ENCODE measurements around the gene FCSK. TPM values are rescaled to one million over a fixed set of nuclear protein-coding genes. Genes with fewer than 3 reads are reported as not detected.

FCSK gene
- polyA plus RNA-seq, 1 donor from 2014 or later = 10.7 TPM

- no peak overlapping the region for H2AFZ ChIP-seq (ENCODE audit: low read depth, low read length)
- no peak overlapping the region for H3K4me3 ChIP-seq (ENCODE audit: low read length)
- H3K9me3 ChIP-seq (ENCODE audit: low read length) = no peaks in the 10 kb centered on the region
- H3F3A ChIP-seq (ENCODE audit: insufficient read depth, low read length, poor library complexity, severe bottlenecking) = no peaks in the 10 kb centered on the region
- no peaks in the 10 kb centered on the region for H3K9me2 ChIP-seq (ENCODE audit: insufficient read depth, low read length)
- no peaks in the 10 kb centered on the region for H4K20me1 ChIP-seq (ENCODE audit: insufficient read depth)
- no peak overlapping the region for H3K4me2 ChIP-seq (ENCODE audit: low read length)
- no peak overlapping the region for H3K9ac ChIP-seq (ENCODE audit: low read length)
- no peaks in the 10 kb centered on the region for H3K79me2 ChIP-seq (replicated peaks; ENCODE audit: insufficient read depth, low read length)
- no peaks in the 10 kb centered on the region for H3K27me3 ChIP-seq (ENCODE audit: insufficient read depth, low read depth, low read length)
- no peak overlapping the region for H3K27ac ChIP-seq (ENCODE audit: low read length)
- TF ChIP-seq SMC3 (conservative IDR thresholded peaks at IDR 0.05; ENCODE audit: poor library complexity) (no peak), POLR2AphosphoS5 (IDR thresholded peaks at IDR 0.05) (no peak), MXI1 (conservative IDR thresholded peaks at IDR 0.05; ENCODE audit: poor library complexity, severe bottlenecking) (no peak), EP300 (conservative IDR thresholded peaks at IDR 0.05; ENCODE audit: poor library complexity, severe bottlenecking) (no peak), EZH2 (IDR thresholded peaks at IDR 0.05; ENCODE audit: borderline replicate concordance, insufficient read depth, low read length, poor library complexity, severe bottlenecking) (no peak)
- H3K36me3 ChIP-seq (ENCODE audit: insufficient read depth, low read length) = no peaks in the 10 kb centered on the region
Observed at GRCh38 chr16:70421473-70422311, 32.7 kb upstream of the FCSK start.

DNA sequence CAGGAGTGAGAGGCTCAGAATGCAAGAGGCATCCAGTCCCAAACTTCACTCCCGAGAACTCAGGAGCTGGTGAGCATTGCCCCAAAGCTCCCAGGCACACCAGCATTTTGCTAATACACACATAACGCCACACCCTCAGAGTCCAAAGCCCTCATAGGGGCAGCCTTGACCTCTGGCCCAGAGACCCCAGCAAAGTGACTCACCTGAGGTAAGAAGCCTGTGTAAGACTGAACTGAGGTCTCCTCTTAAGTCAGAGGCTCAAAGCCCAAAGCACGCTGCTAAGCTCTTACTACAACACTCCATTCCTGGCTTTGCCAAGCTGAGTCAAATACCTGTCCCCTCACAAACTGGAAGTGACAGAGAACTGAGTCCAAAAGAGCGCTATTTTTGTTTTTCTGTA, 31.9 kb upstream of the FCSK start:
- Histone ChIP-seq H2AFZ (ENCODE audit: low read depth, low read length) (no peak overlapping the region), H3K9me3 (ENCODE audit: low read length) (no peaks in the 10 kb centered on the region), H3K9me2 (ENCODE audit: insufficient read depth, low read length) (no peaks in the 10 kb centered on the region), H3F3A (ENCODE audit: insufficient read depth, low read length, poor library complexity, severe bottlenecking) (no peaks in the 10 kb centered on the region), H3K27me3 (ENCODE audit: insufficient read depth, low read depth, low read length) (no peaks in the 10 kb centered on the region), H3K79me2 (replicated peaks; ENCODE audit: insufficient read depth, low read length) (no peaks in the 10 kb centered on the region), H3K4me3 (ENCODE audit: low read length) (no peak overlapping the region), H3K27ac (ENCODE audit: low read length) (no peak overlapping the region), H3K36me3 (ENCODE audit: insufficient read depth, low read length) (no peaks in the 10 kb centered on the region), H3K9ac (ENCODE audit: low read length) (no peak overlapping the region), H4K20me1 (ENCODE audit: insufficient read depth) (no peaks in the 10 kb centered on the region), H3K4me2 (ENCODE audit: low read length) (no peak overlapping the region)
- TF ChIP-seq, protein P1, sequence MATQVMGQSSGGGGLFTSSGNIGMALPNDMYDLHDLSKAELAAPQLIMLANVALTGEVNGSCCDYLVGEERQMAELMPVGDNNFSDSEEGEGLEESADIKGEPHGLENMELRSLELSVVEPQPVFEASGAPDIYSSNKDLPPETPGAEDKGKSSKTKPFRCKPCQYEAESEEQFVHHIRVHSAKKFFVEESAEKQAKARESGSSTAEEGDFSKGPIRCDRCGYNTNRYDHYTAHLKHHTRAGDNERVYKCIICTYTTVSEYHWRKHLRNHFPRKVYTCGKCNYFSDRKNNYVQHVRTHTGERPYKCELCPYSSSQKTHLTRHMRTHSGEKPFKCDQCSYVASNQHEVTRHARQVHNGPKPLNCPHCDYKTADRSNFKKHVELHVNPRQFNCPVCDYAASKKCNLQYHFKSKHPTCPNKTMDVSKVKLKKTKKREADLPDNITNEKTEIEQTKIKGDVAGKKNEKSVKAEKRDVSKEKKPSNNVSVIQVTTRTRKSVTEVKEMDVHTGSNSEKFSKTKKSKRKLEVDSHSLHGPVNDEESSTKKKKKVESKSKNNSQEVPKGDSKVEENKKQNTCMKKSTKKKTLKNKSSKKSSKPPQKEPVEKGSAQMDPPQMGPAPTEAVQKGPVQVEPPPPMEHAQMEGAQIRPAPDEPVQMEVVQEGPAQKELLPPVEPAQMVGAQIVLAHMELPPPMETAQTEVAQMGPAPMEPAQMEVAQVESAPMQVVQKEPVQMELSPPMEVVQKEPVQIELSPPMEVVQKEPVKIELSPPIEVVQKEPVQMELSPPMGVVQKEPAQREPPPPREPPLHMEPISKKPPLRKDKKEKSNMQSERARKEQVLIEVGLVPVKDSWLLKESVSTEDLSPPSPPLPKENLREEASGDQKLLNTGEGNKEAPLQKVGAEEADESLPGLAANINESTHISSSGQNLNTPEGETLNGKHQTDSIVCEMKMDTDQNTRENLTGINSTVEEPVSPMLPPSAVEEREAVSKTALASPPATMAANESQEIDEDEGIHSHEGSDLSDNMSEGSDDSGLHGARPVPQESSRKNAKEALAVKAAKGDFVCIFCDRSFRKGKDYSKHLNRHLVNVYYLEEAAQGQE (IDR thresholded peaks at IDR 0.05; ENCODE audit: borderline replicate concordance) = no peak
- TF ChIP-seq EZH2 (IDR thresholded peaks at IDR 0.05; ENCODE audit: borderline replicate concordance, insufficient read depth, low read length, poor library complexity, severe bottlenecking) (no peak), RAD21 (conservative IDR thresholded peaks at IDR 0.05) (no peak), EP300 (conservative IDR thresholded peaks at IDR 0.05; ENCODE audit: poor library complexity, severe bottlenecking) (no peak), SMC3 (conservative IDR thresholded peaks at IDR 0.05; ENCODE audit: poor library complexity) (no peak)

GRCh38 chr16:70427786-70428177, 26.6 kb upstream of the FCSK start:
- no peaks in the 10 kb centered on the region for H3F3A ChIP-seq (ENCODE audit: insufficient read depth, low read length, poor library complexity, severe bottlenecking)
- H3K27ac ChIP-seq (ENCODE audit: low read length) = no peak overlapping the region
- no peaks in the 10 kb centered on the region for H3K9me2 ChIP-seq (ENCODE audit: insufficient read depth, low read length)
- H3K27me3 ChIP-seq (ENCODE audit: insufficient read depth, low read depth, low read length) = no peaks in the 10 kb centered on the region
- no peaks in the 10 kb centered on the region for H3K79me2 ChIP-seq (replicated peaks; ENCODE audit: insufficient read depth, low read length)
- no peaks in the 10 kb centered on the region for H3K36me3 ChIP-seq (ENCODE audit: insufficient read depth, low read length)
- no peaks in the 10 kb centered on the region for H3K9me3 ChIP-seq (ENCODE audit: low read length)
- H3K9ac ChIP-seq (ENCODE audit: low read length) = no peak overlapping the region
- H3K4me2 ChIP-seq (ENCODE audit: low read length) = no peak overlapping the region
- H2AFZ ChIP-seq (ENCODE audit: low read depth, low read length) = no peak overlapping the region
- H3K4me3 ChIP-seq (ENCODE audit: low read length) = no peak overlapping the region
- TF ChIP-seq, protein P1 (IDR thresholded peaks at IDR 0.05; ENCODE audit: borderline replicate concordance) = no peak
- no peak for TF ChIP-seq EP300 (conservative IDR thresholded peaks at IDR 0.05; ENCODE audit: poor library complexity, severe bottlenecking)
- no peak for TF ChIP-seq POLR2AphosphoS5 (IDR thresholded peaks at IDR 0.05)
- no peak for TF ChIP-seq EZH2 (IDR thresholded peaks at IDR 0.05; ENCODE audit: borderline replicate concordance, insufficient read depth, low read length, poor library complexity, severe bottlenecking)
- TF ChIP-seq SMC3 (conservative IDR thresholded peaks at IDR 0.05; ENCODE audit: poor library complexity) = no peak
- no peak for TF ChIP-seq TAF1 (IDR thresholded peaks at IDR 0.05; ENCODE audit: low read depth)
- TF ChIP-seq MXI1 (conservative IDR thresholded peaks at IDR 0.05; ENCODE audit: poor library complexity, severe bottlenecking) = no peak
- no peak for TF ChIP-seq CTCF (IDR thresholded peaks at IDR 0.05; ENCODE audit: poor library complexity, severe bottlenecking)
- TF ChIP-seq RAD21 (conservative IDR thresholded peaks at IDR 0.05) = no peak
- no peaks in the 10 kb centered on the region for H4K20me1 ChIP-seq (ENCODE audit: insufficient read depth)
